CD8-positive, alpha-beta memory T cell (primary cell): ENCODE results near the gene CARD8. TPM values are rescaled to one million over a fixed set of nuclear protein-coding genes. Genes with fewer than 3 reads are reported as not detected.
"Not testable (repeated sequence)": the region's sequence is repeated elsewhere in the genome, so short reads cannot be mapped to it uniquely, and the experiment has no call there.

Experiments used
- CTCF ChIA-PET: fragments of 350-600 bp; sonication (Branson Sonifier 250); formaldehyde crosslinking; loops from one replicate; lab custom pipeline; 2021; ENCODE audit warnings: antibody characterized with exemption; lab: Charles Lee
- POLR2A ChIA-PET: fragments of 350-600 bp; sonication (Branson Sonifier 250); formaldehyde crosslinking; loops from one replicate; lab custom pipeline; 2021; ENCODE audit warnings: antibody characterized with exemption; lab: Charles Lee
- DNase-seq, 5 donors: peaks; one replicate each; pipeline versions ENCODE4 v3.0.0 to v3.0.0-alpha.2; 2020 to 2022; ENCODE audit warnings: mixed read lengths in 1 of 5
- H3K27ac ChIP-seq: one replicate; pipeline ENCODE4 v1.7.0; 2013; ENCODE audit warnings: low read depth, mild to moderate bottlenecking, low read length, moderate library complexity
- H3K27me3 ChIP-seq: 2 replicates; pipeline ENCODE4 v1.7.0; 2013; ENCODE audit warnings: low read length, mild to moderate bottlenecking; ENCODE audit not compliant: insufficient read depth, poor library complexity, severe bottlenecking
- H3K36me3 ChIP-seq: 2 replicates; pipeline ENCODE4 v1.7.0; 2013; ENCODE audit warnings: mild to moderate bottlenecking, low read length, moderate library complexity; ENCODE audit not compliant: insufficient read depth
- H3K4me1 ChIP-seq: 2 replicates; pipeline ENCODE4 v1.7.0; 2013; ENCODE audit warnings: mild to moderate bottlenecking, low read length, moderate library complexity; ENCODE audit not compliant: insufficient read depth
- H3K4me3 ChIP-seq: 2 replicates; pipeline ENCODE4 v1.7.0; 2013; ENCODE audit warnings: mild to moderate bottlenecking, low read length
- H3K9me3 ChIP-seq: 2 replicates; pipeline ENCODE4 v1.7.0; 2013; ENCODE audit warnings: mild to moderate bottlenecking, low read length
- H3K27ac Mint-ChIP-seq, 8 donors: one replicate each; pipeline ENCODE4 v1.8.0; 2020 to 2021; ENCODE audit warnings: mixed read lengths in 8 of 8, mild to moderate bottlenecking in 6 of 8, inconsistent platforms in 3 of 8, moderate library complexity in 3 of 8
- H3K27me3 Mint-ChIP-seq, 2 donors: one replicate each; pipeline ENCODE4 v1.8.0; 2020 to 2021; ENCODE audit warnings: mixed read lengths in 2 of 2, mild to moderate bottlenecking in 1 of 2, moderate library complexity in 1 of 2
- H3K36me3 Mint-ChIP-seq, 3 donors: one replicate each; pipeline ENCODE4 v1.8.0; 2020 to 2021; ENCODE audit warnings: mixed read lengths in 3 of 3, inconsistent platforms in 1 of 3, mild to moderate bottlenecking in 1 of 3
- H3K4me1 Mint-ChIP-seq, 3 donors: one replicate each; pipeline ENCODE4 v1.8.0; 2020 to 2021; ENCODE audit warnings: mixed read lengths in 3 of 3, inconsistent platforms in 1 of 3, mild to moderate bottlenecking in 1 of 3
- H3K4me3 Mint-ChIP-seq, 7 donors: one replicate each; pipeline ENCODE4 v1.8.0; 2020 to 2021; ENCODE audit warnings: mixed read lengths in 7 of 7, mild to moderate bottlenecking in 6 of 7, moderate library complexity in 4 of 7, inconsistent platforms in 2 of 7
- H3K9me3 Mint-ChIP-seq, 5 donors: one replicate each; pipeline ENCODE4 v1.8.0; 2020 to 2022; ENCODE audit warnings: mixed read lengths in 5 of 5, mild to moderate bottlenecking in 3 of 5, moderate library complexity in 2 of 5, inconsistent platforms in 1 of 5
- polyA plus RNA-seq: library from polyadenylated mRNA; unstranded; fragments of 300-500 nt; fragmentation: Illumina TruSeq; gene quantifications from one replicate; pipeline ENCODE4 v1.2.3, GENCODE V29; 2021
- total RNA-seq, 2 experiments: library from RNA; stranded (reverse); gene quantifications; one replicate each; pipeline ENCODE4 v1.2.3, GENCODE V29; 2021

Gene CARD8
- total and polyA plus RNA-seq, 3 experiments from 2014 or later, result 95.8 to 132 (median 132) TPM

DNA sequence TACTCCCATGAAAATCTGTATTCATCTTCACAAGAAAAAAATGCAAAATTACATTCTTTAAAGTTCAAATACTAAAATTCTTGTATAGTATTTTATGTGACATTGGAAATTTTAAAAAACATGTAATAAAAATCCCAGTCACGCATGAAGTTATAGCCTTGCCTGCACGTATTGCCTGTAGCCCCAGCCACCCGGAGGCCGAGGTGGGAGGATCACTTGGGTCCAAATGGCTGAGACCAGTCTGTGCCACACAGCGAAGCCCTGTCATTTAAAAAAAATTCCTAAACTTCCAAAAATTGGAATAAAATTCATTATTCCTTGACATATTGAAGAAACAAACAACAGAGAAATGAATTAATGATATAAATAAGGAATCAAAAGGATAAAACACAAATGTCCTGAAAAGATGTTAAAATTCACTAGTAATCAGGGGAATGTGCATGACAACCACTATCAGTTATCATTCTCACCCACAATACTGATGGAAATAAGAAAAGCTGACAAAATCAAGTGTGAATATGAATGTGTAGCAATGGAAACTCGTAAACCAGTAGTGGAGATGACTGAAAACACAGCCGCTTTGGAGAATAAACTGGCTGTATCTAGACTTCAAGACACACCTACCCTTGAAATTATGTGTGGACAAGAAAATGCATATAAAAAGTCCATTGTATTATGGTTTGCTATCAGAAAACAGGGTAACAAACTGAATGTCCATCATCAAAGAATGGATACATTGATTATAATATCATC, 7.5 kb downstream of the CARD8 start:
- ChIA-PET POLR2A (no interaction called here), CTCF (interaction anchor here (1.9 kb wide), 1 partner anchor 77 kb away, joined by 3 read pairs; no protein-coding TSS in a partner anchor)
- H3K27me3 ChIP-seq, result no peaks in the 10 kb centered on the region
- no peak for DNase-seq
- Mint-ChIP-seq H3K27me3 (no peaks in the 10 kb centered on the region), H3K27ac (peak overlapping the region; percentile 84 to 99 (median 92)), H3K4me3 (peak overlapping the region; percentile 87 to 97 (median 94)), H3K9me3 (no peaks in the 10 kb centered on the region), H3K4me1 (peaks cover 75 to 83% (median 81%) of the 10 kb centered on the region in 3 donors), H3K36me3 (peaks cover 14 to 57% (median 15%) of the 10 kb centered on the region in 3 donors)
- H3K4me3 ChIP-seq, result peak overlapping the region; percentile 66
- H3K36me3 ChIP-seq, result peaks cover 9% of the 10 kb centered on the region
- peaks cover 79% of the 10 kb centered on the region for H3K4me1 ChIP-seq
- H3K27ac ChIP-seq, result peak overlapping the region; percentile 25
- H3K9me3 ChIP-seq, result no peaks in the 10 kb centered on the region

DNA sequence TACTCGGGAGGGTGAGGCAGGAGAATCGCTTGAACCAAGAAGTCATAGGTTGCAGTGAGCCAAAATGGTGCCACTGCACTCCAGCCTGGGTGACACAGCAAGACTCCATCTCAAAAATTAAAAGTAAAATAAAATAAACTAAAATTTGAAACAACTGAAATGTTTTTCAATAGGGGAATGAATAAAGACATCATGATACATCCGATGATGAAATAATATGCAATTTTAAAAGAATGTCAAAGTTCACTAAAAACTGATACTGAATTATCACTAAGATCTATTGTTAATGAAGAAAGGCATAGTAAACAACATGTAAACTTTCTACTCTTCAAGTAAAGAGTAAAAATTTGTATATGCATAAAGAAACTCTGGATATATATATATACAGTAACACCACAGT, 8.5 kb downstream of the CARD8 start:
- ChIA-PET POLR2A (no interaction called here), CTCF (no interaction called here)
- Mint-ChIP-seq H3K36me3 (peaks cover 14 to 56% (median 15%) of the 10 kb centered on the region in 3 donors), H3K9me3 (no peaks in the 10 kb centered on the region), H3K27ac (peak overlapping the region in 5 of 8 donors; percentile 22 to 93 (median 73)), H3K4me3 (peak overlapping the region; percentile 19 to 59 (median 38)), H3K4me1 (peaks cover 69 to 79% (median 77%) of the 10 kb centered on the region in 3 donors), H3K27me3 (no peaks in the 10 kb centered on the region)
- Histone ChIP-seq H3K36me3 (peaks cover 9% of the 10 kb centered on the region), H3K9me3 (no peaks in the 10 kb centered on the region), H3K4me1 (peaks cover 70% of the 10 kb centered on the region), H3K27ac (no peak overlapping the region), H3K4me3 (peak overlapping the region; percentile 19), H3K27me3 (no peaks in the 10 kb centered on the region)
- DNase-seq, result no peak

DNA sequence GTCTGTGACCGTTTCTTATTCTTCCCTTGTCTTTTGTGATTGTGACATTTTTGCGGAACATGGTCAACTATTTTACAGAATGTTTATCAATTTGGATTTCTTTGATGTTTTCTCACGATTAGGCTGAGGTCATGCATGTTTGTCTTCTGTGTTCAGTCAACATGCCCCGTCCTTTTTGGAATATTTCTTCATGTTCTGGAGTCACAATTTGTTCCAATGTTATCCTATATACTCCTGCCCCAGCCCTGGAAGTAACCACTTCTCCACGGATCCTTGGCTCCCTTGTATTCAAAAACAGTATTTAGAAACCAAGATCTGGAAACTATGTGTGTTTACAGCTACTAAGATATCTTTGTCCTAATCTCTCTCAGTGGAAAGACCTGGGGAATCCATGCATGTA, 9.6 kb downstream of the CARD8 start:
- ChIA-PET CTCF (interaction anchor here (1.2 to 2.2 kb wide), 3 partner anchors 14 to 23 kb away, joined by 3 to 10 read pairs (median 3); no protein-coding TSS in a partner anchor), POLR2A (interaction anchor here (2.6 kb wide), 1 partner anchor 9 kb away, joined by 9 read pairs; the partner anchor contains the start of gene CARD8)
- peaks cover 12 to 58% (median 14%) of the 10 kb centered on the region in 3 donors for H3K36me3 Mint-ChIP-seq
- H3K36me3 ChIP-seq, result peaks cover 9% of the 10 kb centered on the region
- H3K4me1 ChIP-seq, result peaks cover 63% of the 10 kb centered on the region
- no peak for DNase-seq
- no peaks in the 10 kb centered on the region for H3K9me3 ChIP-seq
- H3K4me1 Mint-ChIP-seq, result peaks cover 64 to 76% (median 74%) of the 10 kb centered on the region in 3 donors
- H3K27me3 Mint-ChIP-seq, result no peaks in the 10 kb centered on the region
- peak overlapping the region in 6 of 7 donors; percentile 0 to 68 (median 24) for H3K4me3 Mint-ChIP-seq
- no peaks in the 10 kb centered on the region for H3K9me3 Mint-ChIP-seq
- H3K4me3 ChIP-seq, result no peak overlapping the region
- H3K27ac Mint-ChIP-seq, result peak overlapping the region in 7 of 8 donors; percentile 33 to 93 (median 80)
- no peaks in the 10 kb centered on the region for H3K27me3 ChIP-seq
- no peak overlapping the region for H3K27ac ChIP-seq

DNA sequence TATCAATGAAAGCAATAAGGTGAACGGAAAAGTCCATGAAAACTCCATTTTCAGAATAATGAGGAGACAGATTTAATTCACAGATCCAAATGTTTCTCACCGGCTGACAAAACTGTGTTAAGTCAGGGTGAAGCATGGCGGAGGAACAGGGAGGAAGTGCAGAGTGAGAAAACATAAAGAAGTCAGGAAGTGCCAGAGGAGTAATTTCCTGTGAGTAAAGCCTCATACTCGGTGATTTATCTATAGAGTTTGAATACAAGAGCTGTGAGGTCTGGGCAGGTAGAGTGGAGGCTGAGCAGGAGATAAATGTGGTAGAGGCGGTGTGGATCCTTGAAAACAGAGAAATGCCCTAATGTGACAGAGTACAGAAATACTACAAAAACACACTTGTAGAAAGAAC, 11.4 kb downstream of the CARD8 start:
- POLR2A ChIA-PET, result interaction anchor here (2.6 kb wide), 1 partner anchor 11 kb away, joined by 9 read pairs; the partner anchor contains the start of gene CARD8
- Histone ChIP-seq H3K27me3 (no peaks in the 10 kb centered on the region), H3K27ac (no peak overlapping the region), H3K9me3 (no peaks in the 10 kb centered on the region), H3K4me3 (peak overlapping the region; percentile 24), H3K4me1 (peaks cover 48% of the 10 kb centered on the region), H3K36me3 (peaks cover 24% of the 10 kb centered on the region)
- Mint-ChIP-seq H3K4me1 (peaks cover 50 to 64% (median 64%) of the 10 kb centered on the region in 3 donors), H3K9me3 (no peaks in the 10 kb centered on the region), H3K4me3 (peak overlapping the region; percentile 62 to 84 (median 76)), H3K36me3 (peaks cover 18 to 67% (median 19%) of the 10 kb centered on the region in 3 donors), H3K27ac (peak overlapping the region; percentile 55 to 99 (median 92)), H3K27me3 (no peaks in the 10 kb centered on the region)
- CTCF ChIA-PET, result interaction anchor here (1.3 to 2.2 kb wide), 3 partner anchors 16 to 141 kb away, joined by 3 to 10 read pairs (median 4); no protein-coding TSS in a partner anchor
- peak in 4 of 5 donors; percentile 8 to 50 (median 44) for DNase-seq

DNA sequence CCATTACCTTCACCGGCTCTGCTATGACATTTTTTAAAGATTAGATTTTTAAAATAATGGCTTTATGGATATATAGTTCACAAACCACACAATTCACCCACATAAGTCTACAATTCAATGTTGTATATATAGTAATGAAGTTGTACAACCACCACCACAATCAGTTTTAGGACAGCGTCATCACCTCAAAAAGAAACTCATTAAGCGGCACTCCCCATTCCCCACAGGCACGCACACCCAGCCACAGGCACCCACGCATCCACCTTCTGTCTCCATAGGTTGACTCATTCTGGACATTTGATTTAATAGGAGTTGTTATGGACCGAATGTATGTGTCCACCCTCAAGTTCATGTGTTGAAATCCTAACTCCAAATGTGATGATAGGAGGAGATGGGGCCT, 13.9 kb downstream of the CARD8 start:
- peaks cover 37 to 48% (median 48%) of the 10 kb centered on the region in 3 donors for H3K4me1 Mint-ChIP-seq
- H3K4me3 Mint-ChIP-seq, H3K9me3 Mint-ChIP-seq, H3K27ac ChIP-seq, DNase-seq, H3K9me3 ChIP-seq, POLR2A ChIA-PET, H3K4me3 ChIP-seq, CTCF ChIA-PET, H3K27me3 ChIP-seq, H3K27me3 Mint-ChIP-seq: not testable (repeated sequence)
- H3K27ac Mint-ChIP-seq, result peak overlapping the region in 7 of 8 donors; percentile 31 to 80 (median 58)
- H3K36me3 Mint-ChIP-seq, result peaks cover 13 to 72% (median 18%) of the 10 kb centered on the region in 3 donors
- H3K36me3 ChIP-seq, result peaks cover 30% of the 10 kb centered on the region
- peaks cover 30% of the 10 kb centered on the region for H3K4me1 ChIP-seq

DNA sequence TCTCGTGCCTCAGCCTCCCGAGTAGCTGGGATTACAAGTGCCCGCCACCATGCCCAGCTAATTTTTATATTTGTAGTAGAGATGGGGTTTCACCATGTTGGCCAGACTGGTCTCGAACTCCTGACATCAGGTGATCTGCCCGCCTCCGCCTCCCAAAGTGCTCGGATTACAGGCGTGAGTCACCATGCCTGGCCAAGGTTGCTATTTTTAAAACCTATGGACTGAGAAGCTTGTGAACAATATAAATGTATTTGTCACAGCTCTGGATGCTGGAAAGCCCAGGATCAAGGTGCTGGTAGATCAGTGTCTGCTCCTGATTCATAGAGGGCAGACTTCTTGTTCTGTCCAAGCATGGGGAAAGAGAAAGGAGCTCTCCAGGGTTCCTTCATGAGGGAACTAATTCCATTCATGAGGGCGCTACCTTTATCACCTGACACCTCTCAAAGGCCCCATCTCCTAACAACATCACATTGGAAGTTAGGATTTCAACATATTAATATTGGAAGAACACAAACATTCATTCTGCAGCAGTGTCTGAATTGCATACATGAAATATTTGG, 16.1 kb downstream of the CARD8 start:
- CTCF ChIA-PET, result interaction anchor here (1.2 kb wide), 1 partner anchor 87 kb away, joined by 3 read pairs; no protein-coding TSS in a partner anchor
- H3K9me3 Mint-ChIP-seq, result no peaks in the 10 kb centered on the region

DNA sequence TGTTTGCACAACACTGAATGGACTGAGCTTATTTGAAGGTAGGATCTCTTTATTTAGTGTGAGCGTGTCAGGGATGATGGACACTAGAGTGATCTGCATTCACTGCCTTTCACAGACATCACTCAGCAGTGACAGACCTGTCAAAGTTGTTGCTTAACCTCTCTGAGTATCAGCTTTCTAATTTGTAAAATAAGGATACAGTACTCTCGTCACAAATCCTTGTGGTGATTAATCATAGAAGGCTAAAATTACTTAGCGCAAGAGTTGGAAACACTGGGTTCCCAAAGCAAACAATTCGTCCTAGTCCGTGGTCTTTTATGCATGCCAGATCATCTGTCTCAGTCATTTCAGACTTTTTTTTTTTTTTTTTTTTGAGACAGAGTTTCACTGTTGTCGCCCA, 16.6 kb downstream of the CARD8 start:
- Histone ChIP-seq H3K9me3 (no peaks in the 10 kb centered on the region), H3K36me3 (peaks cover 29% of the 10 kb centered on the region), H3K27ac (no peak overlapping the region), H3K4me3 (no peak overlapping the region), H3K4me1 (peaks cover 7% of the 10 kb centered on the region), H3K27me3 (no peaks in the 10 kb centered on the region)
- no peaks in the 10 kb centered on the region for H3K27me3 Mint-ChIP-seq
- peaks cover 16 to 28% (median 24%) of the 10 kb centered on the region in 3 donors for H3K4me1 Mint-ChIP-seq
- H3K9me3 Mint-ChIP-seq, result no peaks in the 10 kb centered on the region
- POLR2A ChIA-PET, result no interaction called here
- H3K4me3 Mint-ChIP-seq, result no peak overlapping the region
- peak overlapping the region in 1 of 8 donors; percentile 33 for H3K27ac Mint-ChIP-seq
- DNase-seq, result no peak
- peaks cover 6 to 71% (median 12%) of the 10 kb centered on the region in 3 donors for H3K36me3 Mint-ChIP-seq
- CTCF ChIA-PET, result interaction anchor here (1.2 kb wide), 1 partner anchor 86 kb away, joined by 3 read pairs; no protein-coding TSS in a partner anchor

More for the DNA sequence above, 16.1 kb downstream of the CARD8 start:
- peaks cover 5 to 71% (median 12%) of the 10 kb centered on the region in 3 donors for H3K36me3 Mint-ChIP-seq
- Histone ChIP-seq H3K4me1 (peaks cover 12% of the 10 kb centered on the region), H3K9me3 (no peaks in the 10 kb centered on the region), H3K27ac (no peak overlapping the region), H3K36me3 (peaks cover 27% of the 10 kb centered on the region), H3K27me3 (no peaks in the 10 kb centered on the region), H3K4me3 (no peak overlapping the region)
- peaks cover 21 to 33% (median 29%) of the 10 kb centered on the region in 3 donors for H3K4me1 Mint-ChIP-seq
- H3K27me3 Mint-ChIP-seq, result no peaks in the 10 kb centered on the region
- DNase-seq, result no peak
- no peak overlapping the region for H3K4me3 Mint-ChIP-seq
- POLR2A ChIA-PET, result no interaction called here
- H3K27ac Mint-ChIP-seq, result peak overlapping the region in 4 of 8 donors; percentile 47 to 68 (median 61)
